ENCODE data around the gene NFASC. TPM values are rescaled to one million over a fixed set of nuclear protein-coding genes. Genes with fewer than 3 reads are reported as not detected.

Gene NFASC
- total RNA-seq, 1 donor from 2014 or later: 0.18 TPM

DNA sequence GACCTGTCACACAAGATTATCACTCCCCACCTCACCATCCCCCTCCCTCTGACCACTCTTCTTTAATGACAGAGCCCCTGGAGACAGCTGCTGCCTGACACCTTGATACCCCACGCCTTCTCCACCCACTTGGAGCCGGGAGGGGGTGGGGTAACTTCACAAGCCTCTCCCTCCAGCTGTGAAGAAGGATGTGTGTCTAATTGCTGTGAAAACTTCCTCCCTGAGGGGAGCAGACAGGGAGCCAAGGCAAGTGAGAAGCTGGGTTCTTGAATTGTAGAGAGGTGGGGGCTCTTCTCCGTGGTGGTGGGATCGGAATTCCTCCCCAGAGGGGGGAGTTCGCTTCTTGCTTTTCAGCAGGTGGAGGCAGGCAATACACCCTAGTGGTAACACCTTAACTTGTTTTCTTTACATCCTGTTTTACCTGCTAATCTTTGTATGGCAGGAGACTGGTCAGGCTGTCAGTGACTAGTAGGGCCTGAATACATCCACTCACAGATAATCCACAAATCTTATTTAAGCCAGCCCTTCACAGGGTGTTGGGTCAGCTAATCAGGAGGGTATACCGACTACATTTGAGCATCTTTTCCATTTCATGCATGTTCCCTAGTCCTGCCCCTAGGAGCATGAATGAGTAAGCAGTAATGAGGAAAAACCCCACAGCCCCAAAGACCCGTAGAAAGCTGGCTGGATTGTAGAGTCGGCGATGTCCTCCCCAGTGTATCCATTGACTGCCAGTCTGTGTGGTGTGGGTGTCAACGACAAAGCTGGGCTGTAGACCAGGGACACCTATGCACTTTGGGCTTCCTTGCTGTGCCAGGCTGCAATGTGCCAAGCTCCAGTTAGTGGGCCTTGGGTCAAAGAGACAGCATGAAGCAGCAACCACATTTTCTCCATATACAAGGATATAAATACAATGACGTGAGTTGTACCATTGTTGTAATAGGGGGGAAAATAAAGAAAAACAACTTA lies 57.3 kb downstream of the NFASC start:
- no peak for DNase-seq (ENCODE audit: low spot score)
- H3K4me3 Mint-ChIP-seq (ENCODE audit: low read depth): no peak overlapping the region
- H3K27ac Mint-ChIP-seq: no peak overlapping the region
- no peaks in the 10 kb centered on the region for H3K36me3 Mint-ChIP-seq (ENCODE audit: low read depth)
- no peaks in the 10 kb centered on the region for H3K9me3 Mint-ChIP-seq
- H3K27me3 Mint-ChIP-seq (ENCODE audit: low read depth): peaks cover 3% of the 10 kb centered on the region
- H3K4me1 Mint-ChIP-seq (ENCODE audit: low read depth): no peaks in the 10 kb centered on the region
- intact Hi-C loops (cut with micrococcal nuclease): no loop called here

DNA sequence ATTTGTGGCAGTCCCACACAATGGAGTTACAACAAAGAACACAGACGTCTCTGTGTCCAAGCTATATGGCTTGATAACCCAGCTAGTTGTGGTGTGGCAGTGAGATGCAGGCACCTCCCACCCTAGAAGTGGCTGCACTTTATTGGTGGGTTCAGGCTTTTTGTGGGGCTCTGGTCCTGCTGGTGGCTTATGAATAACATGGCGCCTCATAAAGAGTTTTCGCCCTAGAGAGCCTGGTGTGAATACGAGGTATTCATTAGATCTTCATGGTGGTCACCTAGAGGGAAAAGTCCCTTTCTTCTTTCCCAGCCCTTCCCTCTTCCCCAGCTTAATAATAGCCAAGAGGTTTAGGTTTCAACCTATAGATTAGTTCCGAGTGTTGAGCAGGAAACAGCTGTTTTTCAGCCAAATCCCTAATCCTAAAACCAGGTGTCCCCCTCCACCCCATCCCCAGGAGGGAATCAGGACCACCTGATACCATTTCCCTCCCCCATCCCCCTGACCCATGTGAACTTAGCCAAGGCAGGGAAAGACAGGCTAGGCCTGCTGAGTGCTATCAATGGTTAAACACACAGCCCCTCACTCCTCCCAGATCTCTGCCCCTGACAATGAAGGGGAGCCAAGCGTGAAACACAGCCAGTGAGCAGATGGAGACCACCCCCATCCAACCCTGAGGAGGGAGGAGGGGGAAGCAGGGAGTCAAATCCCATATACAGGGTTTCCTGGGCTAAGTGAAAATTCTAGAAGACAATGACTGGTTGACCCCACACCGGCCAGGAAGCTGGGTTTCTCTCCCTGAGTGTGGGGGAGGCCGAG lies 58.2 kb downstream of the NFASC start:
- Mint-ChIP-seq H3K4me1 (ENCODE audit: low read depth) (no peaks in the 10 kb centered on the region), H3K27ac (no peak overlapping the region), H3K9me3 (no peaks in the 10 kb centered on the region), H3K4me3 (ENCODE audit: low read depth) (no peak overlapping the region), H3K27me3 (ENCODE audit: low read depth) (no peaks in the 10 kb centered on the region), H3K36me3 (ENCODE audit: low read depth) (no peaks in the 10 kb centered on the region)
- DNase-seq (ENCODE audit: low spot score): no peak
- intact Hi-C loops (cut with micrococcal nuclease): no loop called here

DNA sequence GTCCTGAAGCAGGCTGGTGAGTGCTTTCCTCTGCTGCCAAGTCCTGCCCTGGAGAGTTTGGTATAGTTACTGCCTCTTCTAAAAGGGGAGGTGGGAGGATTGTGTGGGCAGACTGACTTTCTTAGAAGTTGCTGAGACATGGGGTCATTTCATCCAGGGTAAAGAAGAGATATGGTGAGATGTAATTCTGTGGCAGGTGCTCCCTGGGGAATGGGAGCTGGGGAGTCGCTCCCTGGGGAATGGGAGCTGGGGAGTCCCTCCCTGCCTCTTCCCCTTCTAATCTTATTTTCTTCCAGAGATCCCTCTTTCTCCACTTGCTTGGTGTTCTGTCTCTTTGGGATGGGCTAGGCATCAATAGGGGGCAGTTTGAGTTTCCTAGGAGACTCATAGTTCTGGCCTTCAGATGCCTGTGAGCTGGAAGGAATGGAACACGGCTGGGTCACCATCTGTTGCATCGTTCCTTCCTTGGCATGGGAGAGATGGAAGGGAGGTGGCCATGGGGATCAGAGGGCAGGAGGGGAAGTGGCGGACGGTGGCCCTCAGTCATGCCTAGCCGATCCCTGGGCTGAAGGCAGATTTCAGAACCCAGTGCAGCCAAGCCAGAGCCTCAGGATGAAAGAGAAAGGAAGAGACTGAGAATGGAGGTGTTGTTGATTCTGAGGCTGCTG lies 59.0 kb downstream of the NFASC start:
- no peak for DNase-seq (ENCODE audit: low spot score)
- intact Hi-C loops (cut with micrococcal nuclease): no loop called here
- Mint-ChIP-seq H3K27ac (no peak overlapping the region), H3K36me3 (ENCODE audit: low read depth) (no peaks in the 10 kb centered on the region), H3K4me1 (ENCODE audit: low read depth) (no peaks in the 10 kb centered on the region), H3K9me3 (no peaks in the 10 kb centered on the region), H3K27me3 (ENCODE audit: low read depth) (no peaks in the 10 kb centered on the region), H3K4me3 (ENCODE audit: low read depth) (no peak overlapping the region)

DNA sequence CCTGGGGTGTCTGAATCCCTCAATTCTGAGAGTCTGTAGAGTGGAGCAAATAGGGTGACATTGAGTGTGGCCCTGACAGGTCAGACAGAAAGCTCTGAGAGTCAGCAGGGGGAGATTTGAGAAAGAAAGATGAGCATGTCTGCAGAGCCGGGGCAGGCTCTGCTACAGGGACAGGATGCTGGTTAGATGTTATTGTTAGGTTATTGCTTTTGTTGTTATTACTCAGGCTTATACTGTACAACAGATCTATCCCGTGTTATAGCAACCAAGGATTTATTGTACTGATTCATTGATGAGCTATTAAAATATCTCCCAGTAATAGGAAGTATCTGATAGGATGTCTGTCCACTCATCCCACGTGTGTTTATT lies 59.5 kb downstream of the NFASC start:
- no peaks in the 10 kb centered on the region for H3K36me3 Mint-ChIP-seq (ENCODE audit: low read depth)
- no peak overlapping the region for H3K4me3 Mint-ChIP-seq (ENCODE audit: low read depth)
- H3K4me1 Mint-ChIP-seq (ENCODE audit: low read depth): no peaks in the 10 kb centered on the region
- DNase-seq (ENCODE audit: low spot score): no peak
- H3K27ac Mint-ChIP-seq: no peak overlapping the region
- H3K9me3 Mint-ChIP-seq: no peaks in the 10 kb centered on the region
- no peaks in the 10 kb centered on the region for H3K27me3 Mint-ChIP-seq (ENCODE audit: low read depth)
- intact Hi-C loops (cut with micrococcal nuclease): no loop called here

DNA sequence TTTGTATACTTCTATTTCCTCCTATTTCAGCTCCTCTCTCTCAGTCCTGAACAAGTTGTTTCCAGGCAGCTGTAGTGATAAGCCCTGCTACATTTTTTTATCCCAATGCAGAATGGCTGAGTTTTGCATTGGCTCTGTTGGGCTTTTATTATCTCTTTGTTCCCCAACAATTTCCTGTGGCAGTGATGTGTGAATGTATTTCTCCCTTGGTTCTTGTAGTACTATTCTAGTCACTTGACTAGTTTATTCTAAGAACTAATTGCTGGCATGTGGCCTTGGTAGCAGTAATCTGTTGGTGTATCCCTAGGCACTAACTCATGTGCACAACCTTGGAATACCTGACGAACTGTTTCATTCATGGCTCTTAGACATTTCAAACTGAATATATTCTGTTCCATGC lies 60.7 kb downstream of the NFASC start:
- H3K36me3 Mint-ChIP-seq (ENCODE audit: low read depth): no peaks in the 10 kb centered on the region
- DNase-seq (ENCODE audit: low spot score): no peak
- no peak overlapping the region for H3K27ac Mint-ChIP-seq
- H3K27me3 Mint-ChIP-seq (ENCODE audit: low read depth): no peaks in the 10 kb centered on the region
- H3K9me3 Mint-ChIP-seq: no peaks in the 10 kb centered on the region
- intact Hi-C loops (cut with micrococcal nuclease): no loop called here
- H3K4me3 Mint-ChIP-seq (ENCODE audit: low read depth): no peak overlapping the region
- H3K4me1 Mint-ChIP-seq (ENCODE audit: low read depth): no peaks in the 10 kb centered on the region

DNA sequence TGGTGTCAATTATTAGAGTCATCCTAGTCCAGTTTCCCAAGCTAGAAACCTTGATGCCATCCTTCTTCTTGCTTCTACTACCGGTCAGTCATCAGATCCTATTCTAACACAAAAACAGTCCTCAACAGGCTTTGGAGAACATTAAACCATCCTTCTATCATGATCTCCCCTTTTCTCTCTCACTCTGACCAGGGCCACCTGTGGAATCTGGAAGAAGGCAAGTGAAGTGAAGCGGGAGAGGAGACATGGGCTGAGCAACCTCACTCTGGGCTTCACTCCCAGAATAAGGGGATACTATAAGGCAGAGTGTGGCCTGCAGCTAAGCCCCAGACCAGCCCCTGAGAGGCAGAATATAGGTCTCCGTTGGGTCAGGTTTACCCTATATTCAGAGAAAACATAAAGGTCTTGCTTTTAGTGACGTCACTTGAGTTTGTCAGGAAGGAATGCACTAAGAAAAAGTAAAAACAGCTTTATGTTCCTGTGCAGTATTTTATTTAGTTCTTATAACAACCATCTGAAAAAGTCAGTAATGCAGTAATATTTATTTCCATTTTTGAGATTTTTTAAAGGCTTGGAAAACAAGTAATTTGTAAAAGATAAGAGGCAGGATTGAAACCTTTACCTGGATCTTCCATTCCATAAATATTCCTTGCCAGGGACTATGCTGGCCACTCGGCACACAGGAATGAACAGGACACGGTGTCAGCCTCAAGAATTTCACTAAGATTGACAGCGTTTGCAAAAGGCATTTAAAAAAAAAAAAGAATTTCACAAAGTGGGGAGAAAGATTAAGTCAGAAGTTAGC lies 61.3 kb downstream of the NFASC start:
- intact Hi-C loops (cut with micrococcal nuclease): no loop called here
- H3K27me3 Mint-ChIP-seq (ENCODE audit: low read depth): peaks cover 4% of the 10 kb centered on the region
- H3K4me3 Mint-ChIP-seq (ENCODE audit: low read depth): no peak overlapping the region
- H3K36me3 Mint-ChIP-seq (ENCODE audit: low read depth): no peaks in the 10 kb centered on the region
- H3K9me3 Mint-ChIP-seq: no peaks in the 10 kb centered on the region
- no peak for DNase-seq (ENCODE audit: low spot score)
- no peaks in the 10 kb centered on the region for H3K4me1 Mint-ChIP-seq (ENCODE audit: low read depth)
- H3K27ac Mint-ChIP-seq: no peak overlapping the region

DNA sequence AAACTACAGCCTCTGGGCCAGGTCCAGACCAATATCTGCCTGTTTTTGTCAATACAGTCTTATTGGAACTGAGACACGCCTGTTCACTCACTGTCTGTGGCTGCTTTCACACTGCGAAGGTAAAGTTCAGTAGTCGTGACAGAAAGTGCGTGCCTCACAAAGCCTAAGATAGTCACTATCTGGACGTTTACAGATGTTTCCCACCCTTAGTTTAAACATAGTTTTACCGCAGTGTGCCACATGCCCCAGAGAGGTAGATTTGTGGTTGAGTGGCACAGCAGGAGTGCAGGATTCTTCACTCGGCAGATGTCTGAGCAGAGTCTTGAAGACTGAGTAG lies 61.9 kb downstream of the NFASC start:
- Mint-ChIP-seq H3K27ac (no peak overlapping the region), H3K9me3 (no peaks in the 10 kb centered on the region), H3K36me3 (ENCODE audit: low read depth) (no peaks in the 10 kb centered on the region), H3K4me3 (ENCODE audit: low read depth) (no peak overlapping the region), H3K4me1 (ENCODE audit: low read depth) (no peaks in the 10 kb centered on the region), H3K27me3 (ENCODE audit: low read depth) (peaks cover 5% of the 10 kb centered on the region)
- no peak for DNase-seq (ENCODE audit: low spot score)
- intact Hi-C loops (cut with micrococcal nuclease): no loop called here

DNA sequence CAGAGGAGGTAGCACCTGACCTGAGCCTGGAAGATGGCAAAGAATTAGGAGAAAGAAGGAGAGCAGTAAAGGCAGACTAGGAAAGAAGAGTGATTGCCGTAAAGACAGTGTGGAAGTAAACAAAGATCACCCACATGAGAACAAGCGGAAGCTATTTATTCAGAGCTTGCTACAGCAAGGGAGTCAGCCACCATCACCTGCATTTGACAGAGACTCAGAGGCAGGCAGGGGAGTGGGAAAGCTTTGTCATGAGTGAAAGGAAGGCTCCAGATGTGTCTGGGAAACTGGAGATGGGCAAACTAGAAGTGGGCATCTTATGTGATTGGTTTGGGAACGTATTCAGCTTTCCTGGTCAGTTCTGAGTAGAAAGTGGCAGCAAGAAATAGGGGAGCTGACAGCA lies 64.5 kb downstream of the NFASC start:
- H3K4me1 Mint-ChIP-seq (ENCODE audit: low read depth): no peaks in the 10 kb centered on the region
- H3K9me3 Mint-ChIP-seq: no peaks in the 10 kb centered on the region
- no peaks in the 10 kb centered on the region for H3K36me3 Mint-ChIP-seq (ENCODE audit: low read depth)
- no peak overlapping the region for H3K27ac Mint-ChIP-seq
- H3K27me3 Mint-ChIP-seq (ENCODE audit: low read depth): peaks cover 5% of the 10 kb centered on the region
- H3K4me3 Mint-ChIP-seq (ENCODE audit: low read depth): no peak overlapping the region
- DNase-seq (ENCODE audit: low spot score): no peak
- intact Hi-C loops (cut with micrococcal nuclease): no loop called here

DNA sequence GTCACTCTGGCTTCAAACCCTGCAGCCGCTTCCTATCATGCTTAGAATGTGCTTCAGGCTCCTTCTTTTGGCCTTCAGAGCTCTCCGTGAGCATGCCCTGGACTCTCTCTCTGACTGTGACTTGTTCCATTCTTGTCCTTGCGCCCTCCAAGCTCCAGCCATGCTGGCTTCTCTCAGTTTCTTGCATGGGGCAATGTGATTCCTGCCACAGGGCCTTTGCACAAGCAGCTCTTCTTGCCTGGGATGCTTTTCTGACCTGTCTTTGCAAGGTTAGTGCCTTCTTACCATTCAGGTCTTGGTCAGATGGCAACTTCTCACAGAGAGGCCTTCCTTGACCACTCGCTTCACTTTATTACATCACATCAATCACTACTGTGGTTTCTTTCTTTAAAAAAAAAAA lies 66.1 kb downstream of the NFASC start:
- H3K4me3 Mint-ChIP-seq (ENCODE audit: low read depth): no peak overlapping the region
- no peak overlapping the region for H3K27ac Mint-ChIP-seq
- H3K4me1 Mint-ChIP-seq (ENCODE audit: low read depth): no peaks in the 10 kb centered on the region
- no peak for DNase-seq (ENCODE audit: low spot score)
- intact Hi-C loops (cut with micrococcal nuclease): no loop called here
- no peaks in the 10 kb centered on the region for H3K9me3 Mint-ChIP-seq
- H3K27me3 Mint-ChIP-seq (ENCODE audit: low read depth): peaks cover 5% of the 10 kb centered on the region
- H3K36me3 Mint-ChIP-seq (ENCODE audit: low read depth): no peaks in the 10 kb centered on the region

DNA sequence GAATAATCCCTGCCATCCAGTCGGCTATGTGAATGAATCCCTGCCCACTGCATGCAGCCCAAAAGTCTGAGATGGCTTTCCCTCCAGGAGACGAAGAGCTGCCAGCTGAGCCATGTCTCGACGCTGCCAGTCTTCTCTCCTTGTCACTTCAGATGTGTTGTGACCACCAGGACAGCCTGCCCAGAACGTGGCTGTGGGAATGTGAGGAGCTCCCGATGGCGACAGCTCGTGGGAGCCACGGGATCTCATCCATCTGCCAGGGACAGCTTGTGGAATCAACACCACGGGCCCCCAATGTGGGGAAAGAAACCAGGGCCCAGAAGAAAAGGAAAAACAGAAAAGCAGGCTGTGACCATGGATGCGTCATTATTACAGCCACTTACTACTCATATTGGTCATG lies 67.2 kb downstream of the NFASC start:
- H3K4me1 Mint-ChIP-seq (ENCODE audit: low read depth): no peaks in the 10 kb centered on the region
- H3K36me3 Mint-ChIP-seq (ENCODE audit: low read depth): no peaks in the 10 kb centered on the region
- DNase-seq (ENCODE audit: low spot score): no peak
- no peak overlapping the region for H3K4me3 Mint-ChIP-seq (ENCODE audit: low read depth)
- H3K27ac Mint-ChIP-seq: no peak overlapping the region
- no peaks in the 10 kb centered on the region for H3K9me3 Mint-ChIP-seq
- intact Hi-C loops (cut with micrococcal nuclease): no loop called here
- peaks cover 5% of the 10 kb centered on the region for H3K27me3 Mint-ChIP-seq (ENCODE audit: low read depth)

DNA sequence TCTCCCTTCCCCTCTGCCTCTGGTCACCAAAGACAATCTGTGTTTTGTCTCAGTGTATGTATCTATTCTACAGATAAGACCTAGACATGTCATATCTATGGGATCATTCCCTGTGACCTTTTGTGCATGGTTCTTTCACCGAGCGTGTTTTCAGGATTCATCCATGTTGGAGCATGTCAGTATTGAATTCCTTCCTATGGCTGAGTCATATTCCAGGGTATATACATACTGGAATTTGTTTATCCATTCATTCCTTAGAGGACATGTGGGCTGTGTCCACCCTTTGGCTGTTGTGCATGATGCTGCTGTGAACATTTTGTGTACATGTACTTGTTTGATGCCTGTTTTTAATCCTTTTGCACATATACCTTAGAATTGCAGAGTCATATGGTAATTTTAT lies 69.9 kb downstream of the NFASC start:
- intact Hi-C loops (cut with micrococcal nuclease): loop anchor here (10.0 kb wide), 1 partner anchor 116 kb away; no protein-coding TSS in a partner anchor
- Mint-ChIP-seq H3K27me3 (ENCODE audit: low read depth) (peaks cover 5% of the 10 kb centered on the region), H3K36me3 (ENCODE audit: low read depth) (no peaks in the 10 kb centered on the region), H3K4me1 (ENCODE audit: low read depth) (no peaks in the 10 kb centered on the region), H3K4me3 (ENCODE audit: low read depth) (no peak overlapping the region), H3K9me3 (no peaks in the 10 kb centered on the region), H3K27ac (no peak overlapping the region)
- DNase-seq (ENCODE audit: low spot score): no peak

Measured in activated T-helper 2 cell treated with anti-CD3 and anti-CD28 coated beads, Interferon-gamma antibody, Interleukin-2, Interleukin-4, amounts not matched to agents 10 μg/mL and 5 μg/mL and 100 μg/mL, durations not matched to agents 14 hours and 24 hours and 36 hours (primary cell).